HepG2 (cell line): ENCODE measurements around the gene MTHFD1L. TPM values are rescaled to one million over a fixed set of nuclear protein-coding genes. Genes with fewer than 3 reads are reported as not detected.
A peak's percentile ranks its signal among the peaks of the same experiment; 100 is the strongest.

ENCODE experiments used
- ATAC-seq: fragments of 200-7000 bp; cut with Tn5 transposase; 3 replicates; pipeline ENCODE4 v1.9.1; 2020; ENCODE audit warnings: mild to moderate bottlenecking, moderate library complexity
- BruUV-seq: library from RNA; stranded (reverse); fragments of 400-500 nt; replicated peaks from 2 replicates; lab custom pipeline; 2021; lab: Mats Ljungman, UMichigan
- CTCF ChIA-PET: fragments of 300-600 bp; formaldehyde crosslinking; extraction: SDS; loops from one replicate; lab custom pipeline; 2021; ENCODE audit warnings: low total read pairs, inconsistent platforms, low intra/inter-chr PET ratio; lab: Yijun Ruan, JAX
- POLR2A ChIA-PET: fragments of 350-600 bp; sonication (Branson Sonifier 250); formaldehyde crosslinking; loops from one replicate; lab custom pipeline; 2020; ENCODE audit warnings: antibody characterized with exemption, inconsistent platforms; lab: Yijun Ruan, JAX
- DNase-seq: peaks from one replicate; pipeline ENCODE4 v3.0.0-alpha.2; 2015; ENCODE audit warnings: low spot score
- FAIRE-seq: peaks from 3 replicates; lab custom pipeline; 2011; peaks lifted over from hg19 to GRCh38; lab: Jason Lieb, UNC
- H2AFZ ChIP-seq: one replicate; pipeline ENCODE4 v1.6.1; 2011; ENCODE audit warnings: low read length, inconsistent platforms
- H3K27ac ChIP-seq: fragments of 300-600 bp; 3 replicates; pipeline ENCODE4 v1.8.0; 2011; ENCODE audit warnings: mixed run types, mild to moderate bottlenecking, mixed read lengths, low read length, inconsistent platforms; ENCODE audit not compliant: insufficient read depth; ENCODE audit errors: extremely low read length
- H3K27me3 ChIP-seq, 2 experiments: fragments of 200-600 bp in 1 of 2; 2 replicates in 1 of 2; 3 replicates in 1 of 2; pipeline versions ENCODE4 v1.6.0 to v1.8.0; 2011; ENCODE audit warnings: low read length in 2 of 2, mild to moderate bottlenecking in 2 of 2, moderate library complexity in 2 of 2, inconsistent platforms in 1 of 2; ENCODE audit not compliant: insufficient read depth in 2 of 2, control insufficient read depth in 1 of 2
- H3K36me3 ChIP-seq, 2 experiments: fragments of 200-600 bp in 1 of 2; replicated peaks in 1 of 2; 2 replicates in 1 of 2; 3 replicates in 1 of 2; pipeline versions ENCODE4 v1.5.1 to v1.8.0; 2011; ENCODE audit warnings: low read length in 2 of 2, inconsistent platforms in 1 of 2; ENCODE audit not compliant: insufficient read depth in 2 of 2, control insufficient read depth in 1 of 2
- H3K4me1 ChIP-seq: 2 replicates; pipeline ENCODE4 v1.5.1; 2012; ENCODE audit warnings: low read length, inconsistent platforms; ENCODE audit not compliant: insufficient read depth
- H3K4me2 ChIP-seq: 2 replicates; pipeline ENCODE4 v1.6.0; 2011; ENCODE audit warnings: low read depth, low read length, inconsistent platforms
- H3K4me3 ChIP-seq, 3 experiments: fragments of 200-600 bp in 1 of 3; sonication (generic), shearing (Covaris generic) in 1 of 3; replicated peaks in 1 of 3; 2 replicates each; pipeline ENCODE4 v1.5.1; 2011 to 2016; ENCODE audit warnings: low read length in 3 of 3, inconsistent platforms in 2 of 3, low read depth in 2 of 3, mild to moderate bottlenecking in 2 of 3, control low read depth in 1 of 3, mixed read lengths in 1 of 3; ENCODE audit not compliant: insufficient read depth in 1 of 3
- H3K79me2 ChIP-seq: one replicate; pipeline ENCODE4 v1.6.1; 2011; ENCODE audit warnings: low read length, inconsistent platforms; ENCODE audit not compliant: insufficient read depth
- H3K9ac ChIP-seq: 2 replicates; pipeline ENCODE4 v1.6.0; 2011; ENCODE audit warnings: mild to moderate bottlenecking, low read depth, low read length, inconsistent platforms; ENCODE audit not compliant: insufficient read depth
- H3K9me3 ChIP-seq: 2 replicates; pipeline ENCODE4 v1.5.1; 2012; ENCODE audit warnings: mild to moderate bottlenecking, low read length
- H4K20me1 ChIP-seq: 2 replicates; pipeline ENCODE4 v1.6.0; 2011; ENCODE audit warnings: inconsistent platforms, mild to moderate bottlenecking, low read length, moderate library complexity; ENCODE audit not compliant: insufficient read depth
- FOSL2 ChIP-seq: sonication (generic); formaldehyde crosslinking; IDR thresholded peaks from 2 replicates; pipeline ENCODE4 v1.4.0; 2020; ENCODE audit warnings: missing genetic modification reagents
- FOXJ3 ChIP-seq: sonication (generic); formaldehyde crosslinking; IDR thresholded peaks from 2 replicates; pipeline ENCODE4 v1.4.0; 2020; ENCODE audit warnings: missing genetic modification reagents, mild to moderate bottlenecking, borderline replicate concordance
- SAP130 ChIP-seq: IDR thresholded peaks from 2 replicates; pipeline ENCODE4 v1.6.1; 2016; ENCODE audit warnings: low read depth
- WGBS: methylation state at CpG from one replicate; pipeline ENCODE4 v1.1.6; 2017; ENCODE audit warnings: low lambda C conversion rate; 5-methylcytosine and 5-hydroxymethylcytosine counted together
- in situ Hi-C: cut with HindIII; loops from 2 replicates; pipeline ENCODE4 v1.10.0; 2017; ENCODE audit warnings: low pct_unique_long_range_greater_than_20kb; ENCODE audit not compliant: extremely low pct_ligation_motif_present
- intact Hi-C: fragments of 100-400 bp; cut with micrococcal nuclease; formaldehyde crosslinking; loops from one replicate; pipeline ENCODE4 v1.10.0; 2022; ENCODE audit not compliant: unreplicated experiment
- polyA plus RNA-seq, 8 experiments: library from polyadenylated mRNA; depleted of rRNA in 3 of 8; stranded (reverse) in 7 of 8; unstranded in 1 of 8; fragments of >200 nt; fragmentation: Illumina TruSeq in 4 of 8; extraction: Trizol in 4 of 8; gene quantifications; 2 replicates each; pipeline versions ENCODE4 v1.2.1 to v1.2.3, GENCODE V29; 2011 to 2016; ENCODE audit warnings: low read depth in 4 of 8, missing spikeins in 1 of 8, mixed read lengths in 1 of 8; ENCODE audit not compliant: insufficient read depth in 1 of 8
- total RNA-seq, 5 experiments: library from RNA; depleted of rRNA; stranded (reverse); fragments of >200 nt; fragmentation: Illumina TruSeq; extraction: Trizol; gene quantifications; 2 replicates each; pipeline ENCODE4 v1.2.3, GENCODE V29; 2016; ENCODE audit warnings: low read depth in 1 of 5
- TF ChIP-seq, protein P1 (sequence below): sonication (generic); formaldehyde crosslinking; IDR thresholded peaks from 2 replicates; pipeline ENCODE4 v1.5.0; 2020; ENCODE audit warnings: mild to moderate bottlenecking, missing genetic modification reagents

Gene MTHFD1L
- total and polyA plus RNA-seq, 2 of the 13 experiments (the other 11 are each of a cell fraction or from before 2014, with no cell fraction given): 24.0 to 39.6 TPM

DNA sequence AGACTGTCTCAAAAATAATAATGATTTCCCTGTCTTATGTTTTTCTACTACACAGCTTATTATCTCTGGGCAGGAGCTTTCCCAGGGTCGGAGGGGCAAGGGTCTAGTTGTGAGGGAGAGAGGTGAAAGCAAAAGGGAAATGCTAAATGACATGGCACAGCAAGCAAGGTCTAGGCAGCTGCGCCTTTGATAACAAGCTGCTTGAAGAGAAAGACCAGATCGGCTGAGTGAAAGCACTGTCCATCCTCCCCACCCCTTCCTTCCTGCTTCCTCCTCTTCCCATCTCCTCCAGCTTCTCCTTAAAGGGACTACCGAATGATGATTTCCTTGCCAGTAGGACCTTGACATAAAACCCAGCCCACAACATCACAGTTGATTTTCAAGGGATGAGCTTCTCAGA lies 216.2 kb downstream of the MTHFD1L start (continued):
- TF ChIP-seq FOXJ3 (CRISPR knock-in tag) (no peak), SAP130 (CRISPR knock-in tag) (no peak)

DNA sequence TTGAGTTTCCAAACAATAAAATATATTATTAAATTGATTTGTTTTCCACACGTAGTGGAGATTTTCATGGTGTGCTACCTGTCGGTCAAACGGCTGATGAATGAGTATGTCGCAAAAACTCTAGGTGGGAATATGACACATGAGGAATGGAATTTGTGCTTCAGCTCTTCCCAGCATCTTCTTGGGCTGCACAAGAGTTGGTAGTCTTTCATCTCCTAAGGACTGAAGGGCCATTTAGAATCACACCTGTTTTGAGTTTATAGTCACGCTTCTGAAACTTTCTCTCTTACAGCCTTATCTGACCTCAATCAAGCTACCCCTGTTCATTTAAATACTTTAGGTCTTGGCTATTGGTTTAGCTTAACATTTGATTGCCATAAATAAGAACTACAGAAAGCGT lies 216.6 kb downstream of the MTHFD1L start:
- intact Hi-C loops: no loop called here
- ATAC-seq (no peak), FAIRE-seq (peak; percentile 68), DNase-seq (peak; percentile 25)
- Histone ChIP-seq H3K9ac (no peak overlapping the region), H3K4me3 (no peak overlapping the region), H4K20me1 (no peaks in the 10 kb centered on the region), H3K4me2 (no peak overlapping the region), H3K4me1 (no peaks in the 10 kb centered on the region), H3K27ac (no peak overlapping the region), H3K36me3 (peaks cover 4 to 13% of the 10 kb centered on the region in 2 experiments; a peak in 4 of 5 replicates), H3K79me2 (no peaks in the 10 kb centered on the region), H3K9me3 (no peaks in the 10 kb centered on the region), H3K27me3 (no peaks in the 10 kb centered on the region), H2AFZ (no peak overlapping the region)
- BruUV-seq: no TSS peak
- in situ Hi-C loops: no loop called here
- WGBS: 91% methylated on average over 6 of the region's 6 CpGs
- POLR2A ChIA-PET: interaction anchor here (0.9 kb wide), 1 partner anchor 14 kb away, joined by 3 read pairs; no protein-coding TSS in a partner anchor
- TF ChIP-seq, protein P1, sequence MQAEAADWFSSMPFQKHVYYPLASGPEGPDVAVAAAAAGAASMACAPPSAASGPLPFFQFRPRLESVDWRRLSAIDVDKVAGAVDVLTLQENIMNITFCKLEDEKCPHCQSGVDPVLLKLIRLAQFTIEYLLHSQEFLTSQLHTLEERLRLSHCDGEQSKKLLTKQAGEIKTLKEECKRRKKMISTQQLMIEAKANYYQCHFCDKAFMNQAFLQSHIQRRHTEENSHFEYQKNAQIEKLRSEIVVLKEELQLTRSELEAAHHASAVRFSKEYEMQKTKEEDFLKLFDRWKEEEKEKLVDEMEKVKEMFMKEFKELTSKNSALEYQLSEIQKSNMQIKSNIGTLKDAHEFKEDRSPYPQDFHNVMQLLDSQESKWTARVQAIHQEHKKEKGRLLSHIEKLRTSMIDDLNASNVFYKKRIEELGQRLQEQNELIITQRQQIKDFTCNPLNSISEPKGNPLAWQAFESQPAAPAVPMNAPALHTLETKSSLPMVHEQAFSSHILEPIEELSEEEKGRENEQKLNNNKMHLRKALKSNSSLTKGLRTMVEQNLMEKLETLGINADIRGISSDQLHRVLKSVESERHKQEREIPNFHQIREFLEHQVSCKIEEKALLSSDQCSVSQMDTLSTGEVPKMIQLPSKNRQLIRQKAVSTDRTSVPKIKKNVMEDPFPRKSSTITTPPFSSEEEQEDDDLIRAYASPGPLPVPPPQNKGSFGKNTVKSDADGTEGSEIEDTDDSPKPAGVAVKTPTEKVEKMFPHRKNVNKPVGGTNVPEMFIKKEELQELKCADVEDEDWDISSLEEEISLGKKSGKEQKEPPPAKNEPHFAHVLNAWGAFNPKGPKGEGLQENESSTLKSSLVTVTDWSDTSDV (CRISPR knock-in tag): no peak
- 0 out of 2 replicates have a peak, but pooled peaks have one; percentile 9 for TF ChIP-seq FOSL2
- CTCF ChIA-PET: no interaction called here
